CD4-positive, alpha-beta T cell treated with Interleukin-4 for 1 hour (primary cell): ENCODE measurements around the gene PFAS.
A peak's percentile ranks its signal among the peaks of the same experiment; 100 is the strongest.
"Not testable (repeated sequence)": the region's sequence is repeated elsewhere in the genome, so short reads cannot be mapped to it uniquely, and the experiment has no call there.

Experiments
- DNase-seq, 2 donors: peaks; one replicate each; pipeline ENCODE4 v3.0.0-alpha.2; 2020 to 2022

PFAS gene

GRCh38 chr17:8225813-8226535, 23.1 kb upstream of the PFAS start:
- peak; percentile 79 to 84 for DNase-seq

DNA sequence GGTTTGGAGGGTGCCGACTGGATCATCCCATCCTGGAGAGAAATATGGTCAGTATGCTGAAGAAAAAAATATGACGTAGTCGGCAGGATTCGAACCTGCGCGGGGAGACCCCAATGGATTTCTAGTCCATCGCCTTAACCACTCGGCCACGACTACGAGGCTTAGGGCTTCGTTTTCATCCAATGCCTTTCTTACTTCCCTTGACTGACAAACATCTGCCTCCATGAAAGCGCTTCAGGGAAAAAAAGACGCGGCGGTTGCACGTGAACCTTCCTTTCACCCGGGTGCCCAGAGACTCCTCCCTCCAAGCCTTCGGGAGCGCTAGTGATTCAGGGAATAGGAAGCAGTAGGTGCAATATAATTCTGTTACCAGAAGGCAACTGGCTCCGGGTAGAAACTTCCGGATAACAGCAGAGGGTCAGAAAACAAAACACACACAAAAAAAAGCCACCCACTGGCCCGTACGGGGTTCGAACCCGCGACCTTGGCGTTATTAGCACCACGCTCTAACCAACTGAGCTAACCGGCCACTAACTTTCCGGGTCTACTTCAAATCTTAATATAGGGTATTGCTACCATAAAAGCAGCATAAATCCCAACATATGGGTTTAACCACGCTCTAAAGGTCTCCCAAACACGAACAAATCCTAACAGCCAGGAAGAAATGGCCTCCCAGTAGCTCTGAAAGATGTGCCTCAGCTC, 22.4 kb upstream of the PFAS start:
- peak; percentile 50 to 62 for DNase-seq

- no peak for DNase-seq
These were observed 21.9 kb upstream of the PFAS start for GRCh38 chr17:8227238-8227581.

- DNase-seq, result no peak
These were observed 17.4 kb upstream of the PFAS start for GRCh38 chr17:8231701-8232100.

- no peak for DNase-seq
These were observed 14.5 kb upstream of the PFAS start for GRCh38 chr17:8234361-8235270.

DNA sequence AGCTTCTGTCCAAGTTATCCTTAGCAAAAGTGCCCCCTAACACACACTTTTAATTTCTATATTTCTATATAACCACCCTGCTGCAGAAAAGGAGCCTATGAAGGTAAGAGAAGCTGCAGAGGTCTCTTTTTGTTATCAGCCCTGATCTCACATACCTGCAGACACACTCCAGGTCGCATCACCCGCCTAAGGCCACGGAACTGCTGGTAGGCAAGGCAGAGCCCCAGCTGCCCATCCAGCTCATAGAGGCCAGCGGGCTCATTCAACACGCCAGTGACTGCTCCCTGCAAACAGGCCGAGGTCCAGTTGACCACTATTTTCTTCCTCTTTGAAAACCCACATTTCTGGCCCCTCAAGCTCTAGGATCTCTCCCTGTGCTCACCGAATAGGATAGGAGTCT, 13.4 kb upstream of the PFAS start:
- no peak for DNase-seq

DNA sequence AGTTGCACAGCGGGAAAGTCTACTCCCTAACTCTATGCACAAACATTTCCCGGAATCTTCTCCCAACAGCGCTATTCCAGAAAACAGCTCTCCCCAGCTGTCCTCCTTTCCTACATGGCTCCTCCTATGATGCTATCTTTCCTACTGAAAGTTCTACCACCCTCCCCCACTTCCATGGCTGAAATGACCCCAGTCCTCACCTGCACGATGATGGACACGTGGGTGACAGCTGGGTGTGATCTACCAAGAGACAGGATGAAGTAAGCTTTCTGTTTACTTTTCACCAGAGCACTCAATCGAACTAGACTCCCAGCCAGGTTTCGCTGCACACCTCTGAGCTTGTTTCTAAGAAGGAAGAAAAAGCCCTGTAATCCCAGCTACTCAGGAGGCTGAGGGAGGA, 11.9 kb upstream of the PFAS start:
- DNase-seq, result no peak

- DNase-seq, result no peak
These were observed 11.2 kb upstream of the PFAS start for GRCh38 chr17:8237886-8238285.

DNA sequence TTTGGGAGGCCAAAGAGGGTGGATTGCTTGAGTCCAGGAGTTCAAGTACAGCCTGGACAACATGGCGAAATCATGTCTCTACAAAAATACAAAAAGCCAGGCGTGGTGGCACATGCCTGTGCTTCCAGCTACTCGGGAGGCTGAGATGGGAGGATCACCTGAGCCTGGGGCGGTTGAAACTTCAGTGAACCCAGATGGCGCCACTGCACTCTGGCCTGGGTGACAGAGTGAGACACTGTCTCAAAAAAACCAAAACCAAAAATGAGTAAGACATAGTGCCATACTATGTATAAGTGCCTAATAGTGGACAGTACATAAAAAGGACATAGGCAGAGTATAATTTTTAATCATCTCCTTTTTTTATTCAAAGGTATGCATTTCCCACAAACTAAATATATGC, 5.3 kb upstream of the PFAS start:
- DNase-seq, result peak in 1 of 2 donors; percentile 42

DNA sequence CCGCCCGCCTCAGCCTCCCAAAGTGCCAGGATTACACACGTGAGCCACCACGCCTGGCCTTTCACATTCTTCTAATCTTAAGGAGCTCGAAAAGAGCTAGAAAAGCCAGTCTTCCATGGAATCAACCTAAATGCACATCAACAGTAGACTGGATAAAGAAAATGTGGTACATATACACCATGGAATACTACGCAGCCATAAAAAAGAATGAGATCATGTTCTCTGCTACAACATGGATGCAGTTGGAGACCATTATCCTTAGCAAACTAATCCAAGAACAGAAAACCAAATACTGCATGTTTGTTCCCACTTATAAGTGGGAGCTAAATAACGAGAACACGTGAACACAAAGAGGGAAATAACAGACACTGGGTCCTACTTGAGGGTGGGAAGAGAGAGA, 4.3 kb upstream of the PFAS start:
- DNase-seq, result no peak

DNA sequence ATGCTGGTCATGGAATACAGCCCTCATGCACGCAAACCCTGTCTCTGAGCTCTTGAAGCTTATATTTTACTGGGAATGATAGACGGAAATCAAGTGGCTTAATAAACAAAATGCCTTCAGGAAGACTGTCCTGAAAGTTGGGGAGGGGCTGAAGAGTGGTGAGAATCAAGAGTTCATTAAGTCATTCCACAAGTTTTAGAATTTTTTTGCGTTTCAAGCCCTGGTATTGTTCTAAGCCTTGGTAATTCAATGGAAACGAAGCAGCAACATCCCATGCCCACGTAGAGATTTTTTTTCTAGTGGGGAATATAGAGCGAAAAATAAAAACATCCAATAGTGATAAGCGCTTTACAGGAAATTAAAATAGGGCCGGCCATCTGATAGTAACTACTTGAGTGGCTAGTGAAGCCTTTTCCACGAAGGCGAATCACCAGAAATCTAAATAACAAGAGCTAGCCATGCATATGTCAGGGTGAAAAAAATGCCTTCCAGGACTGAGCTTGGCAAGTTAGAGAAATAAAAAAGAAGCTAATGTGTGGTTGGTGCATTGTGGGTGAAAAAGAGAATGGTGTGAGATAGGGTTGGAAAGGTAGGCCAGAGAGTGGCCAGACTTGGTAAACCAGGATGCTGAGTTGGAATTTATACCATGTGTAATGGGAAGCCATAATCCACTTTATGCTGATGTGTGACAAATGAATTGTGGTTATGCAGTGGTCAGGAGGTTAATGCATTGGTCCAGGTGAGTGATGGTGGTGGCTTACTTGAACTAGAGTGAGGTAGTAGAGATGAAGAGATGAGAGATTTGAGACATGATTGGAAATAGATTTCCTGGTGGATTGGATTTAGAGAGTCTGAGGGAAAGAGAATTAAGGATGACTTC, 772 bp downstream of the PFAS start:
- no peak for DNase-seq

GRCh38 chr17:8251411-8251810, 2.3 kb downstream of the PFAS start:
- not testable (repeated sequence) for DNase-seq

DNA sequence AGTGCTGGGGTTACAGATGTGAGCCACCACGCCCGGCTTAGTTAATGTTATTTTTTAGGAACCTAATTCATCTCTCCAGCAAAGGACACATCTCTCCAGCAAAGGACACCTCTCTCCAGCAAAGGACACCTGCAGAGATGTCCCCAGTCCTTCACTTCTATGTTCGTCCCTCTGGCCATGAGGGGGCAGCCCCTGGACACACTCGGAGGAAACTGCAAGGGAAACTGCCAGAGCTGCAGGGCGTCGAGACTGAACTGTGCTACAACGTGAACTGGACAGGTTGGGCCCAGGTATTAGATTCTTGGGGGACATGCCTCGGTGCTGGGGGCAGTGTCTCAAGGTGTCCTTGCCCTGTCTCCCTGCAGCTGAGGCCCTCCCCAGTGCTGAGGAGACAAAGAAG, 4.7 kb downstream of the PFAS start:
- DNase-seq, result peak in 1 of 2 donors; percentile 14

DNA sequence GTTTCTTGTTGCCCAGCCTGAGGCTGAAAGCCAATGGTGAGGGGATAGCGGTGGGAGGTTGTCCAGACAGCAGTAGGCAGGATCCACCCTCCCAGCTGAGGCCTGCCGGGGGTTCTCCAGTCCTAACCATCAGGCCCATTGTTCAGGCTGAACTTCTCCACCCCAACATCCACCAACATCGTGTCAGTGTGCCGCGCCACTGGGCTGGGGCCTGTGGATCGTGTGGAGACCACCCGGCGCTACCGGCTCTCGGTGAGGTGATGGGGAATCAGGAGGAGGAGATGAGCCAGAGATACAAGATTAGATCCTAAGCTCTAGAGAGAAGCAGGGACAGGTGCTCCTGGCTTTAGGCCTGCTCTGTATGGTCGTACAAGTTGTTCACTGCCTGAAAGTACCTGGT, 5.8 kb downstream of the PFAS start:
- DNase-seq, result no peak

GRCh38 chr17:8255499-8255898, 6.4 kb downstream of the PFAS start:
- no peak for DNase-seq

DNA sequence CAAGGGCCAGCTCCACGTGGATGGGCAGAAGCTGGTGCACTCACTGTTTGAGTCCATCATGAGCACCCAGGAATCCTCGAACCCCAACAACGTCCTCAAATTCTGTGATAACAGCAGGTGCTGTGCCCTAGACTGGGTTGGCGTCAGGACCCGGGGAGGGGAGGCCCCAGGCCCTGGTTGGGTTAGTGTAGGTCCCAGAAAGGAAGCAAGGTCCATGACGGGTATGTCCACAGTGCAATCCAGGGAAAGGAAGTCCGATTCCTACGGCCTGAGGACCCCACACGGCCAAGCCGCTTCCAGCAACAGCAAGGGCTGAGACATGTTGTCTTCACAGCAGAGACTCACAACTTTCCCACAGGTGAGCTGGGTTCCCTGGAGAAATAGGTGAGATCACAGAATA, 7.2 kb downstream of the PFAS start:
- DNase-seq, result no peak

GRCh38 chr17:8256691-8257090, 7.6 kb downstream of the PFAS start:
- DNase-seq, result no peak

GRCh38 chr17:8257801-8258200, 8.7 kb downstream of the PFAS start:
- no peak for DNase-seq

DNA sequence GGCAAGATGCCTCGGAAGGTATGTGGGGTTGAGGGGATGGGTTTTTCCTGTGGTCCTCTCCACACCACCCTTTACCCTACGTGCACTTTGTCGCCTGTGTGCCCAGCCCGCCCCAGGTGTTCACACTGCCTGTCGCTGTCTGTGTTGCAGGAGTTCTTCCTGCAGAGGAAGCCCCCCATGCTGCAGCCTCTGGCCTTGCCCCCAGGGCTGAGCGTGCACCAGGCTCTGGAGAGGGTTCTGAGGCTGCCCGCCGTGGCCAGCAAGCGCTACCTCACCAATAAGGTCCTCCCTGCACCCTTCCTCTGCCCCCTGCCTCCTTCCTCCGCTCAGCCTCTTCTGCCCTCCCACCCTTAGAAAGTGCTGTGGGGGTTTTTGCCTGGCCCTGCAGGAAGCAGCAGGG, 15.2 kb downstream of the PFAS start:
- no peak for DNase-seq

DNA sequence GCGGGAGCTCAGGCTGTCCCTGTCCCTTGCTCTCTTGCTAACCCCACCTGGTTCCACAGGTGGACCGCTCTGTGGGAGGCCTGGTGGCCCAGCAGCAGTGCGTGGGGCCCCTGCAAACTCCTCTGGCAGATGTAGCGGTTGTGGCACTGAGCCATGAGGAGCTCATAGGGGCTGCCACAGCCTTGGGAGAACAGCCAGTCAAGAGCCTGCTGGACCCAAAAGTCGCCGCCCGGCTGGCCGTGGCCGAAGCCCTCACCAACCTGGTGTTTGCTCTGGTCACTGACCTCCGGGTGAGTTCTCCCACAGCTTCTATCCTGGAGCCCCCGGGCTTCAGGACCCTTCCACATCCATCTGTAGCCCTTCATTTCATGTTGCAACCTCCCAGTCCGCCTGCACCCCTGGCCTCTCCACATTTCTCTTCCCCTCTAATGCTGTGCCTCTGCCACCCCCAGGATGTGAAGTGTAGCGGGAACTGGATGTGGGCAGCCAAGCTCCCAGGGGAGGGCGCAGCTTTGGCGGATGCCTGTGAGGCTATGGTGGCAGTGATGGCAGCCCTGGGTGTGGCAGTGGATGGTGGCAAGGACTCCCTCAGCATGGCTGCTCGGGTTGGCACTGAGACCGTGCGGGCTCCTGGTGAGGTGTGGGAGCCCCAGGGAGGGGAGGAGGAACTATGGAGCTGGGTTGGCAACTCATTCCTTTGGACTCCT, 15.9 kb downstream of the PFAS start:
- DNase-seq, result no peak

- no peak for DNase-seq
These were observed 17.8 kb downstream of the PFAS start for GRCh38 chr17:8266648-8267479.
